Measurements from ENCODE around the gene UNC13A.
"Not testable (repeated sequence)": the region's sequence is repeated elsewhere in the genome, so short reads cannot be mapped to it uniquely, and the experiment has no call there.

Gene UNC13A

GRCh38 chr19:17598063-17598462 is 90.1 kb downstream of the UNC13A start:
- H3K27ac ChIP-seq (ENCODE audit: low read depth, low read length); H3K4me3 ChIP-seq (ENCODE audit: low read depth in 1 of 2, low read length in 2 of 2); H3K9me3 ChIP-seq (ENCODE audit: low read length); H3K9ac ChIP-seq (ENCODE audit: low read length); H3K27me3 ChIP-seq (ENCODE audit: control insufficient read depth in 1 of 2, insufficient read depth in 2 of 2, low read length in 2 of 2); H3K4me1 ChIP-seq (ENCODE audit: insufficient read depth, low read length); H3K36me3 ChIP-seq (ENCODE audit: insufficient read depth, low read length): not testable (repeated sequence)

- not testable (repeated sequence) for H3K9me3 ChIP-seq (ENCODE audit: low read length); H3K36me3 ChIP-seq (ENCODE audit: insufficient read depth, low read length); H3K4me1 ChIP-seq (ENCODE audit: insufficient read depth, low read length); H3K27ac ChIP-seq (ENCODE audit: low read depth, low read length); H3K27me3 ChIP-seq (ENCODE audit: control insufficient read depth in 1 of 2, insufficient read depth in 2 of 2, low read length in 2 of 2); H3K4me3 ChIP-seq (ENCODE audit: low read depth in 1 of 2, low read length in 2 of 2); H3K9ac ChIP-seq (ENCODE audit: low read length)
These were observed 93.9 kb downstream of the UNC13A start for GRCh38 chr19:17594296-17594695.

GRCh38 chr19:17590866-17591265 is 97.3 kb downstream of the UNC13A start:
- Histone ChIP-seq H3K4me1 (ENCODE audit: insufficient read depth, low read length) (no peaks in the 10 kb centered on the region), H3K27me3 (ENCODE audit: control insufficient read depth in 1 of 2, insufficient read depth in 2 of 2, low read length in 2 of 2) (no peaks in the 10 kb centered on the region), H3K9me3 (ENCODE audit: low read length) (no peaks in the 10 kb centered on the region), H3K4me3 (ENCODE audit: low read depth in 1 of 2, low read length in 2 of 2) (no peak overlapping the region), H3K9ac (ENCODE audit: low read length) (no peak overlapping the region), H3K27ac (ENCODE audit: low read depth, low read length) (no peak overlapping the region), H3K36me3 (ENCODE audit: insufficient read depth, low read length) (no peaks in the 10 kb centered on the region)

- H3K9me3 ChIP-seq (ENCODE audit: low read length); H3K4me3 ChIP-seq (ENCODE audit: low read depth in 1 of 2, low read length in 2 of 2); H3K27ac ChIP-seq (ENCODE audit: low read depth, low read length); H3K9ac ChIP-seq (ENCODE audit: low read length); H3K4me1 ChIP-seq (ENCODE audit: insufficient read depth, low read length); H3K27me3 ChIP-seq (ENCODE audit: control insufficient read depth in 1 of 2, insufficient read depth in 2 of 2, low read length in 2 of 2): not testable (repeated sequence)
- H3K36me3 ChIP-seq (ENCODE audit: insufficient read depth, low read length): peaks cover 22% of the 10 kb centered on the region
These were observed 102.8 kb downstream of the UNC13A start for GRCh38 chr19:17585395-17585794.

- Histone ChIP-seq H3K27ac (ENCODE audit: low read depth, low read length) (no peak overlapping the region), H3K27me3 (ENCODE audit: control insufficient read depth in 1 of 2, insufficient read depth in 2 of 2, low read length in 2 of 2) (no peaks in the 10 kb centered on the region), H3K9me3 (ENCODE audit: low read length) (no peaks in the 10 kb centered on the region), H3K36me3 (ENCODE audit: insufficient read depth, low read length) (peaks cover 22% of the 10 kb centered on the region), H3K9ac (ENCODE audit: low read length) (no peak overlapping the region), H3K4me3 (ENCODE audit: low read depth in 1 of 2, low read length in 2 of 2) (no peak overlapping the region), H3K4me1 (ENCODE audit: insufficient read depth, low read length) (no peaks in the 10 kb centered on the region)
These were observed 104.0 kb downstream of the UNC13A start for GRCh38 chr19:17584132-17584531.

GRCh38 chr19:17582613-17583012 is 105.5 kb downstream of the UNC13A start:
- Histone ChIP-seq H3K27ac (ENCODE audit: low read depth, low read length) (no peak overlapping the region), H3K9me3 (ENCODE audit: low read length) (no peaks in the 10 kb centered on the region), H3K4me3 (ENCODE audit: low read depth in 1 of 2, low read length in 2 of 2) (no peak overlapping the region), H3K9ac (ENCODE audit: low read length) (no peak overlapping the region), H3K36me3 (ENCODE audit: insufficient read depth, low read length) (peaks cover 31% of the 10 kb centered on the region), H3K4me1 (ENCODE audit: insufficient read depth, low read length) (no peaks in the 10 kb centered on the region), H3K27me3 (ENCODE audit: control insufficient read depth in 1 of 2, insufficient read depth in 2 of 2, low read length in 2 of 2) (no peaks in the 10 kb centered on the region)

GRCh38 chr19:17581211-17581874 is 106.8 kb downstream of the UNC13A start:
- Histone ChIP-seq H3K36me3 (ENCODE audit: insufficient read depth, low read length) (peaks cover 34% of the 10 kb centered on the region), H3K4me3 (ENCODE audit: low read depth in 1 of 2, low read length in 2 of 2) (no peak overlapping the region), H3K4me1 (ENCODE audit: insufficient read depth, low read length) (no peaks in the 10 kb centered on the region), H3K9ac (ENCODE audit: low read length) (no peak overlapping the region), H3K27me3 (ENCODE audit: control insufficient read depth in 1 of 2, insufficient read depth in 2 of 2, low read length in 2 of 2) (no peaks in the 10 kb centered on the region), H3K27ac (ENCODE audit: low read depth, low read length) (no peak overlapping the region), H3K9me3 (ENCODE audit: low read length) (no peaks in the 10 kb centered on the region)

GRCh38 chr19:17580470-17581144 is 107.5 kb downstream of the UNC13A start:
- no peak overlapping the region for H3K27ac ChIP-seq (ENCODE audit: low read depth, low read length)
- no peaks in the 10 kb centered on the region for H3K9me3 ChIP-seq (ENCODE audit: low read length)
- H3K36me3 ChIP-seq (ENCODE audit: insufficient read depth, low read length): peaks cover 40% of the 10 kb centered on the region
- H3K27me3 ChIP-seq (ENCODE audit: control insufficient read depth in 1 of 2, insufficient read depth in 2 of 2, low read length in 2 of 2): no peaks in the 10 kb centered on the region
- no peak overlapping the region for H3K9ac ChIP-seq (ENCODE audit: low read length)
- H3K4me3 ChIP-seq (ENCODE audit: low read depth in 1 of 2, low read length in 2 of 2): no peak overlapping the region
- H3K4me1 ChIP-seq (ENCODE audit: insufficient read depth, low read length): no peaks in the 10 kb centered on the region

- H3K9me3 ChIP-seq (ENCODE audit: low read length): no peaks in the 10 kb centered on the region
- H3K4me1 ChIP-seq (ENCODE audit: insufficient read depth, low read length): no peaks in the 10 kb centered on the region
- no peak overlapping the region for H3K4me3 ChIP-seq (ENCODE audit: low read depth in 1 of 2, low read length in 2 of 2)
- H3K36me3 ChIP-seq (ENCODE audit: insufficient read depth, low read length): peaks cover 42% of the 10 kb centered on the region
- no peak overlapping the region for H3K9ac ChIP-seq (ENCODE audit: low read length)
- no peaks in the 10 kb centered on the region for H3K27me3 ChIP-seq (ENCODE audit: control insufficient read depth in 1 of 2, insufficient read depth in 2 of 2, low read length in 2 of 2)
- no peak overlapping the region for H3K27ac ChIP-seq (ENCODE audit: low read depth, low read length)
These were observed 108.4 kb downstream of the UNC13A start for GRCh38 chr19:17579661-17580244.

- Histone ChIP-seq H3K27ac (ENCODE audit: low read depth, low read length) (no peak overlapping the region), H3K27me3 (ENCODE audit: control insufficient read depth in 1 of 2, insufficient read depth in 2 of 2, low read length in 2 of 2) (no peaks in the 10 kb centered on the region), H3K4me1 (ENCODE audit: insufficient read depth, low read length) (no peaks in the 10 kb centered on the region), H3K9ac (ENCODE audit: low read length) (no peak overlapping the region), H3K9me3 (ENCODE audit: low read length) (no peaks in the 10 kb centered on the region), H3K4me3 (ENCODE audit: low read depth in 1 of 2, low read length in 2 of 2) (no peak overlapping the region), H3K36me3 (ENCODE audit: insufficient read depth, low read length) (peaks cover 41% of the 10 kb centered on the region)
These were observed 110.6 kb downstream of the UNC13A start for GRCh38 chr19:17577457-17578097.

GRCh38 chr19:17576758-17577456 is 111.2 kb downstream of the UNC13A start:
- Histone ChIP-seq H3K36me3 (ENCODE audit: insufficient read depth, low read length) (peaks cover 37% of the 10 kb centered on the region), H3K27ac (ENCODE audit: low read depth, low read length) (no peak overlapping the region), H3K4me1 (ENCODE audit: insufficient read depth, low read length) (no peaks in the 10 kb centered on the region), H3K27me3 (ENCODE audit: control insufficient read depth in 1 of 2, insufficient read depth in 2 of 2, low read length in 2 of 2) (no peaks in the 10 kb centered on the region), H3K9ac (ENCODE audit: low read length) (no peak overlapping the region), H3K9me3 (ENCODE audit: low read length) (no peaks in the 10 kb centered on the region), H3K4me3 (ENCODE audit: low read depth in 1 of 2, low read length in 2 of 2) (no peak overlapping the region)
